ENCODE results near the gene CTDSPL. TPM values are rescaled to one million over a fixed set of nuclear protein-coding genes. Genes with fewer than 3 reads are reported as not detected.

Gene CTDSPL
- total RNA-seq, 2 donors from 2014 or later = 27.8 to 30.7 TPM

- DNase-seq = peak; percentile 37
- Histone ChIP-seq H3K4me1 (ENCODE audit: control insufficient read depth, insufficient read depth, low read length) (no peaks in the 10 kb centered on the region), H3K27ac (ENCODE audit: low read depth, low read length) (no peak overlapping the region), H3K4me3 (ENCODE audit: low read length) (no peak overlapping the region), H3K36me3 (ENCODE audit: control insufficient read depth, insufficient read depth, low read length) (no peaks in the 10 kb centered on the region), H3K9me3 (ENCODE audit: control insufficient read depth, low read length) (no peaks in the 10 kb centered on the region), H3K27me3 (ENCODE audit: control insufficient read depth, insufficient read depth, low read length, poor library complexity, severe bottlenecking) (no peaks in the 10 kb centered on the region), H3K9ac (ENCODE audit: extremely low read depth, low read length, poor library complexity, severe bottlenecking) (no peak overlapping the region)
- Mint-ChIP-seq H3K4me1 (peaks cover 19% of the 10 kb centered on the region), H3K4me3 (no peak overlapping the region), H3K27ac (peak overlapping the region; percentile 49), H3K36me3 (ENCODE audit: low read depth) (peaks cover 2% of the 10 kb centered on the region), H3K9me3 (no peaks in the 10 kb centered on the region), H3K27me3 (ENCODE audit: insufficient read depth) (no peaks in the 10 kb centered on the region)
- 86 to 91% methylated on average over 5 of the region's 5 CpGs for WGBS, 2 experiments (ENCODE audit: insufficient coverage in 1 of 2, insufficient read length in 1 of 2)
- TF ChIP-seq CTCF (conservative IDR thresholded peaks at IDR 0.05) = no peak
These were observed 101.3 kb downstream of the CTDSPL start for GRCh38 chr3:37963016-37963415.

- H3K9ac ChIP-seq (ENCODE audit: extremely low read depth, low read length, poor library complexity, severe bottlenecking) = no peak overlapping the region
- Mint-ChIP-seq H3K36me3 (ENCODE audit: low read depth) (peaks cover 2% of the 10 kb centered on the region), H3K9me3 (no peaks in the 10 kb centered on the region), H3K27ac (no peak overlapping the region), H3K4me1 (peaks cover 19% of the 10 kb centered on the region), H3K27me3 (ENCODE audit: insufficient read depth) (no peaks in the 10 kb centered on the region), H3K4me3 (no peak overlapping the region)
- no peaks in the 10 kb centered on the region for H3K27me3 ChIP-seq (ENCODE audit: control insufficient read depth, insufficient read depth, low read length, poor library complexity, severe bottlenecking)
- WGBS, 2 experiments (ENCODE audit: insufficient coverage in 1 of 2, insufficient read length in 1 of 2) = 88 to 95% methylated on average over 2 to 3 of the region's 3 CpGs
- H3K4me3 ChIP-seq (ENCODE audit: low read length) = no peak overlapping the region
- DNase-seq = no peak
- no peaks in the 10 kb centered on the region for H3K36me3 ChIP-seq (ENCODE audit: control insufficient read depth, insufficient read depth, low read length)
- no peak overlapping the region for H3K27ac ChIP-seq (ENCODE audit: low read depth, low read length)
- no peak for TF ChIP-seq CTCF (conservative IDR thresholded peaks at IDR 0.05)
- H3K4me1 ChIP-seq (ENCODE audit: control insufficient read depth, insufficient read depth, low read length) = no peaks in the 10 kb centered on the region
- no peaks in the 10 kb centered on the region for H3K9me3 ChIP-seq (ENCODE audit: control insufficient read depth, low read length)
These were observed 102.0 kb downstream of the CTDSPL start for GRCh38 chr3:37963635-37964034.

GRCh38 chr3:37964146-37964545 is 102.5 kb downstream of the CTDSPL start:
- Mint-ChIP-seq H3K4me3 (peak overlapping the region; percentile 4), H3K4me1 (peaks cover 19% of the 10 kb centered on the region), H3K27me3 (ENCODE audit: insufficient read depth) (no peaks in the 10 kb centered on the region), H3K27ac (no peak overlapping the region), H3K36me3 (ENCODE audit: low read depth) (peaks cover 2% of the 10 kb centered on the region), H3K9me3 (no peaks in the 10 kb centered on the region)
- Histone ChIP-seq H3K27me3 (ENCODE audit: control insufficient read depth, insufficient read depth, low read length, poor library complexity, severe bottlenecking) (no peaks in the 10 kb centered on the region), H3K9me3 (ENCODE audit: control insufficient read depth, low read length) (no peaks in the 10 kb centered on the region), H3K4me1 (ENCODE audit: control insufficient read depth, insufficient read depth, low read length) (no peaks in the 10 kb centered on the region), H3K36me3 (ENCODE audit: control insufficient read depth, insufficient read depth, low read length) (no peaks in the 10 kb centered on the region), H3K9ac (ENCODE audit: extremely low read depth, low read length, poor library complexity, severe bottlenecking) (no peak overlapping the region), H3K27ac (ENCODE audit: low read depth, low read length) (no peak overlapping the region), H3K4me3 (ENCODE audit: low read length) (no peak overlapping the region)
- no peak for TF ChIP-seq CTCF (conservative IDR thresholded peaks at IDR 0.05)
- DNase-seq = no peak
- 80 to 98% methylated on average over 1 to 3 of the region's 3 CpGs for WGBS, 2 experiments (ENCODE audit: insufficient coverage in 1 of 2, insufficient read length in 1 of 2)

Data from endodermal cell (in vitro differentiated cells).